ENCODE measurements around the gene F12. TPM values are rescaled to one million over a fixed set of nuclear protein-coding genes. Genes with fewer than 3 reads are reported as not detected.

The F12 gene
- polyA plus RNA-seq, 1 of the 3 experiments (the other 2 are of a cell fraction), result 4.3 TPM

DNA sequence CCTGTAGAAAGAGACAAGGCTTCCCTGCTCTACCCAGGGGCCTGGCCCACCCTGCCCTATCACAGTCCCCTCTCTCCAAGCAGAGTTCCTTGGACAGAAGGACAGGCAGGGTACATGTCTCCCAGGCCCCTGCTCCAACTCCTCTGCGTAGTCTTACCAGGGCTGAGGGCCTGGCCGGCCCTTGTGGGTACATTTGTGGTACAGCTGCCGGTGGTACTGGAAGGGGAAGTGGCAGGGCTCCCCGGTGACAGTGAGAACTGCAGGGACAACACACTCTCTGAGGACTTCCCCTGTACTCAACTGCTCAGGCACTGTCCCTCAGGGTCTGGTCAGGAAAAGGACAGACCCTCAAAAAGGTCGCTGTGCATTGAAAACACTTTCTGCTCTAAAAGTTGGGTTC, 3.6 kb downstream of the F12 start (continued):
- TF ChIP-seq, protein P1, sequence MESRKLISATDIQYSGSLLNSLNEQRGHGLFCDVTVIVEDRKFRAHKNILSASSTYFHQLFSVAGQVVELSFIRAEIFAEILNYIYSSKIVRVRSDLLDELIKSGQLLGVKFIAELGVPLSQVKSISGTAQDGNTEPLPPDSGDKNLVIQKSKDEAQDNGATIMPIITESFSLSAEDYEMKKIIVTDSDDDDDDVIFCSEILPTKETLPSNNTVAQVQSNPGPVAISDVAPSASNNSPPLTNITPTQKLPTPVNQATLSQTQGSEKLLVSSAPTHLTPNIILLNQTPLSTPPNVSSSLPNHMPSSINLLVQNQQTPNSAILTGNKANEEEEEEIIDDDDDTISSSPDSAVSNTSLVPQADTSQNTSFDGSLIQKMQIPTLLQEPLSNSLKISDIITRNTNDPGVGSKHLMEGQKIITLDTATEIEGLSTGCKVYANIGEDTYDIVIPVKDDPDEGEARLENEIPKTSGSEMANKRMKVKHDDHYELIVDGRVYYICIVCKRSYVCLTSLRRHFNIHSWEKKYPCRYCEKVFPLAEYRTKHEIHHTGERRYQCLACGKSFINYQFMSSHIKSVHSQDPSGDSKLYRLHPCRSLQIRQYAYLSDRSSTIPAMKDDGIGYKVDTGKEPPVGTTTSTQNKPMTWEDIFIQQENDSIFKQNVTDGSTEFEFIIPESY (IDR thresholded peaks at IDR 0.05; ENCODE audit: borderline replicate concordance, low read depth), result no peak
- TF ChIP-seq NRF1 (IDR thresholded peaks at IDR 0.05; ENCODE audit: low read depth, low read length), result no peak
- no peak for TF ChIP-seq TAF1 (IDR thresholded peaks at IDR 0.05; ENCODE audit: borderline replicate concordance, low read depth, low read length)
- no peak for TF ChIP-seq MXI1 (IDR thresholded peaks at IDR 0.05; ENCODE audit: low read depth, low read length)

DNA sequence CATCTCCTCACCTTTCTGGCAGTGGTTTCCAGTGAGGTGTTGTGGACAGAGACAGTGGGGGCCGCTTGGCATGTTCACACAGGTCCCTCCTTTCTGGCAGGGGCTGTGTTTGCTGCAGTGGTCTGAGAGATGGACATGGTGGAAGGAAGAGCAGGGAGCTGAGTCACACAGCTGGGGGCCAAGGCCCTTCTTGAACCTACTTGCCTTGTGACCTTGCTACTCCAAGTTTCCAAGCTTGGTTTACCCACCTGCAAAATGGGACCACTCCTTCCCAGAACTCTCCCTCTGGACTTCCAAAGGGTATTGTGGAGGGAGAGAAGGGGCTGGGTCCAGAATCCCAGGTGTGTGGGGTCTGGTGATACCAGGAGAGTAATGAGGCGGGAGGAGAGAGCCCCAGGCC, 4.1 kb downstream of the F12 start:
- Histone ChIP-seq H3K4me2 (0 out of 2 replicates have a peak overlapping the region, but pooled peaks have one; percentile 97), H3F3A (replicated peaks; ENCODE audit: insufficient read depth) (peaks cover 14% of the 10 kb centered on the region), H3K4me3 (ENCODE audit: low read depth in 2 of 2, low read length in 1 of 2) (no peak overlapping the region; a peak in 1 of 4 replicates), H3K9me2 (no peaks in the 10 kb centered on the region), H2AFZ (ENCODE audit: low read depth) (peak overlapping the region; percentile 92; the same call in 1 of the 2 replicates), H3K27ac (ENCODE audit: low read depth in 2 of 2, low read length in 1 of 2) (peak overlapping the region in 1 of 2 experiments; percentile 96; a peak in 2 of 4 replicates), H3K36me3 (replicated peaks in 1 of 2; ENCODE audit: control insufficient read depth in 1 of 2, insufficient read depth in 2 of 2, low read length in 1 of 2) (no peaks in the 10 kb centered on the region), H4K20me1 (ENCODE audit: insufficient read depth) (no peaks in the 10 kb centered on the region), H3K4me1 (ENCODE audit: control insufficient read depth in 1 of 2, insufficient read depth in 2 of 2, low read depth in 1 of 2, low read length in 1 of 2) (peaks cover 0 to 28% of the 10 kb centered on the region in 2 experiments; a peak in 1 of 4 replicates), H3K9ac (no peak overlapping the region), H3K79me2 (ENCODE audit: insufficient read depth) (no peaks in the 10 kb centered on the region), H3K9me3 (no peaks in the 10 kb centered on the region), H3K27me3 (ENCODE audit: insufficient read depth) (no peaks in the 10 kb centered on the region)
- TF ChIP-seq, protein P2, sequence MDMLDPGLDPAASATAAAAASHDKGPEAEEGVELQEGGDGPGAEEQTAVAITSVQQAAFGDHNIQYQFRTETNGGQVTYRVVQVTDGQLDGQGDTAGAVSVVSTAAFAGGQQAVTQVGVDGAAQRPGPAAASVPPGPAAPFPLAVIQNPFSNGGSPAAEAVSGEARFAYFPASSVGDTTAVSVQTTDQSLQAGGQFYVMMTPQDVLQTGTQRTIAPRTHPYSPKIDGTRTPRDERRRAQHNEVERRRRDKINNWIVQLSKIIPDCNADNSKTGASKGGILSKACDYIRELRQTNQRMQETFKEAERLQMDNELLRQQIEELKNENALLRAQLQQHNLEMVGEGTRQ (IDR thresholded peaks at IDR 0.05; ENCODE audit: borderline replicate concordance, low read depth, low read length), result no peak
- TF ChIP-seq POLR2AphosphoS5 (IDR thresholded peaks at IDR 0.05; ENCODE audit: low read depth, low read length) (no peak), RFX5 (IDR thresholded peaks at IDR 0.05; ENCODE audit: low read length) (no peak)
- TF ChIP-seq, protein P3, sequence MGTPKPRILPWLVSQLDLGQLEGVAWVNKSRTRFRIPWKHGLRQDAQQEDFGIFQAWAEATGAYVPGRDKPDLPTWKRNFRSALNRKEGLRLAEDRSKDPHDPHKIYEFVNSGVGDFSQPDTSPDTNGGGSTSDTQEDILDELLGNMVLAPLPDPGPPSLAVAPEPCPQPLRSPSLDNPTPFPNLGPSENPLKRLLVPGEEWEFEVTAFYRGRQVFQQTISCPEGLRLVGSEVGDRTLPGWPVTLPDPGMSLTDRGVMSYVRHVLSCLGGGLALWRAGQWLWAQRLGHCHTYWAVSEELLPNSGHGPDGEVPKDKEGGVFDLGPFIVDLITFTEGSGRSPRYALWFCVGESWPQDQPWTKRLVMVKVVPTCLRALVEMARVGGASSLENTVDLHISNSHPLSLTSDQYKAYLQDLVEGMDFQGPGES (IDR thresholded peaks at IDR 0.05; ENCODE audit: low read depth, low read length), result no peak
- ChIA-PET CTCF (interaction anchor here (1.3 to 9.7 kb wide), 16 partner anchors 10 to 98 kb away, joined by 3 to 375 read pairs (median 30); partner anchors contain the start of genes GRK6, LMAN2, PDLIM7 and PRR7), POLR2A (interaction anchor here (1.2 to 4.6 kb wide), 7 partner anchors 15 to 96 kb away, joined by 3 to 72 read pairs (median 8); partner anchors contain the start of genes LMAN2 and PRR7)
- WGBS (ENCODE audit: low lambda C conversion rate), result 89% methylated on average over 2 of the region's 2 CpGs
- DNase-seq, result no peak
